SK-N-SH (cell line): Measurements from ENCODE around the gene NPW.

Experiments
- EP300 ChIP-seq, 2 experiments: IDR thresholded peaks; 2 replicates each; pipeline versions ENCODE4 v1.4.0 to v1.6.1; 2012; ENCODE audit warnings: borderline replicate concordance in 1 of 2, low read depth in 1 of 2, low read length in 1 of 2
- FOSL2 ChIP-seq: IDR thresholded peaks from 2 replicates; pipeline ENCODE4 v1.4.0; 2012; ENCODE audit warnings: low read depth, mild to moderate bottlenecking, moderate library complexity, borderline replicate concordance
- FOXM1 ChIP-seq: IDR thresholded peaks from 2 replicates; pipeline ENCODE4 v1.4.0; 2012; ENCODE audit warnings: low read depth, mild to moderate bottlenecking
- POLR2AphosphoS5 ChIP-seq: IDR thresholded peaks from 2 replicates; pipeline ENCODE4 v1.6.1; 2012; ENCODE audit warnings: low read depth, low read length
- RAD21 ChIP-seq: IDR thresholded peaks from 2 replicates; pipeline ENCODE4 v1.6.1; 2012; ENCODE audit warnings: mild to moderate bottlenecking, low read length
- RXRA ChIP-seq: IDR thresholded peaks from 2 replicates; pipeline ENCODE4 v1.4.0; 2012; ENCODE audit warnings: low read depth, mild to moderate bottlenecking, borderline replicate concordance
- SMC3 ChIP-seq: IDR thresholded peaks from 2 replicates; pipeline ENCODE4 v1.6.1; 2012; ENCODE audit warnings: low read depth, low read length, improper control_type of control experiment
- TAF1 ChIP-seq: IDR thresholded peaks from 2 replicates; pipeline ENCODE4 v1.6.1; 2012; ENCODE audit warnings: low read depth, mild to moderate bottlenecking, low read length, moderate library complexity, borderline replicate concordance
- TEAD4 ChIP-seq: IDR thresholded peaks from 2 replicates; pipeline ENCODE4 v1.4.0; 2012; ENCODE audit warnings: mild to moderate bottlenecking, borderline replicate concordance; ENCODE audit not compliant: insufficient read depth
- TF ChIP-seq, protein P1 (sequence below): fragments of 200-600 bp; sonication (generic); IDR thresholded peaks from 2 replicates; pipeline ENCODE4 v1.6.1; 2017; ENCODE audit warnings: antibody characterized with exemption, mild to moderate bottlenecking, moderate library complexity
- TF ChIP-seq, protein P2 (sequence below): fragments of 150-350 bp; IDR thresholded peaks from 2 replicates; pipeline ENCODE4 v1.6.1; 2017; ENCODE audit warnings: antibody characterized with exemption, low read length, low read depth, borderline replicate concordance

GRCh38 chr16:1997494-1998359, 21.9 kb upstream of the NPW start:
- TF ChIP-seq RXRA (no peak), SMC3 (no peak), POLR2AphosphoS5 (no peak), EP300 (IDR thresholded peaks at IDR 0.05; ENCODE audit: borderline replicate concordance in 1 of 2, low read depth in 1 of 2, low read length in 1 of 2) (no peak), FOXM1 (no peak), TEAD4 (no peak), FOSL2 (no peak), TAF1 (no peak), RAD21 (no peak)
- TF ChIP-seq, protein P1, sequence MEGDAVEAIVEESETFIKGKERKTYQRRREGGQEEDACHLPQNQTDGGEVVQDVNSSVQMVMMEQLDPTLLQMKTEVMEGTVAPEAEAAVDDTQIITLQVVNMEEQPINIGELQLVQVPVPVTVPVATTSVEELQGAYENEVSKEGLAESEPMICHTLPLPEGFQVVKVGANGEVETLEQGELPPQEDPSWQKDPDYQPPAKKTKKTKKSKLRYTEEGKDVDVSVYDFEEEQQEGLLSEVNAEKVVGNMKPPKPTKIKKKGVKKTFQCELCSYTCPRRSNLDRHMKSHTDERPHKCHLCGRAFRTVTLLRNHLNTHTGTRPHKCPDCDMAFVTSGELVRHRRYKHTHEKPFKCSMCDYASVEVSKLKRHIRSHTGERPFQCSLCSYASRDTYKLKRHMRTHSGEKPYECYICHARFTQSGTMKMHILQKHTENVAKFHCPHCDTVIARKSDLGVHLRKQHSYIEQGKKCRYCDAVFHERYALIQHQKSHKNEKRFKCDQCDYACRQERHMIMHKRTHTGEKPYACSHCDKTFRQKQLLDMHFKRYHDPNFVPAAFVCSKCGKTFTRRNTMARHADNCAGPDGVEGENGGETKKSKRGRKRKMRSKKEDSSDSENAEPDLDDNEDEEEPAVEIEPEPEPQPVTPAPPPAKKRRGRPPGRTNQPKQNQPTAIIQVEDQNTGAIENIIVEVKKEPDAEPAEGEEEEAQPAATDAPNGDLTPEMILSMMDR = no peak
- TF ChIP-seq, protein P2, sequence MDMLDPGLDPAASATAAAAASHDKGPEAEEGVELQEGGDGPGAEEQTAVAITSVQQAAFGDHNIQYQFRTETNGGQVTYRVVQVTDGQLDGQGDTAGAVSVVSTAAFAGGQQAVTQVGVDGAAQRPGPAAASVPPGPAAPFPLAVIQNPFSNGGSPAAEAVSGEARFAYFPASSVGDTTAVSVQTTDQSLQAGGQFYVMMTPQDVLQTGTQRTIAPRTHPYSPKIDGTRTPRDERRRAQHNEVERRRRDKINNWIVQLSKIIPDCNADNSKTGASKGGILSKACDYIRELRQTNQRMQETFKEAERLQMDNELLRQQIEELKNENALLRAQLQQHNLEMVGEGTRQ = no peak
